HG02610 (cell line): Measurements from ENCODE around the gene MEF2A.

Source experiments
- ATAC-seq: cut with Tn5 transposase; IDR thresholded peaks from one replicate; pipeline ENCODE4 v1.9.1; 2021; ENCODE audit warnings: mild to moderate bottlenecking, moderate library complexity; ENCODE audit not compliant: unreplicated experiment

Gene MEF2A

DNA sequence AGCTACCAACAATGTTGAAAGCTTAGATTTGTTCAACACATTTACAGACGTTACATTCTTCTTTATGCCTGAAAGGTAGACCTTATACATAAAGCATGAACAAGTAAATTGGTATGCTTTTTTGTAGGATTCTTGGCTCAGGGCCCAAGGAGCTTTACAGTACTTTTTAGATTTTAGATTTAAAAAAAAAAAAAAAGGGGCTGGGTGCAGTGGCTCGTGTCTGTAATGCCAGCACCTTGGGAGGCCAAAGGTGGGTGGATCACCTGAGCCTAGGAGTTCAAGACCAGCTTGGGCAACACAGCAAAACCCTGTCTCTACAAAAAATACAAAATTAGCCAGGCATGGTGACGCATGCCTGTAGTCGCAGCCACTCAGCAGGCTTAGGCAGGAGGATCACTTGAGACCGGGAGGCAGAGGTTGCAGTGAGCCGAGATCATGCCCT, 39.7 kb downstream of the MEF2A start:
- no peak for ATAC-seq

GRCh38 chr15:99605990-99606389, 40.2 kb downstream of the MEF2A start:
- ATAC-seq: no peak

DNA sequence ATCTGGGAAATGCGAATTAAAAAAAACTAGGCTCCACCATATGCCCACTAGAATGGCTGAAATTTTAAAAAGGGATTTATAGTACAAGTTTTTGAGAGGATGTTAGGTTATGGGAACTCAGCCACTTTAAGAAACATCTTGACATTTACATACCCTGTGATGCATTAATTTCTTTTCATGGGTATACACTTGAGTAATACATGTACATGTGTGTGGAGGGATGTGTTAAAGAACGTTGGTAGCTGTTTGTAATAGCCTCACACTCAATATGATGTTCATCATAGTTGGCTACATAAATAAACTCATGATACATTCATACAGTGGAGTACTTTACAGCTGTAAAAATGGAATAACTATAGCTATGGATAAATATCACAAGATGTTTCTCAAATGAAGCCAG, 40.9 kb downstream of the MEF2A start:
- no peak for ATAC-seq

DNA sequence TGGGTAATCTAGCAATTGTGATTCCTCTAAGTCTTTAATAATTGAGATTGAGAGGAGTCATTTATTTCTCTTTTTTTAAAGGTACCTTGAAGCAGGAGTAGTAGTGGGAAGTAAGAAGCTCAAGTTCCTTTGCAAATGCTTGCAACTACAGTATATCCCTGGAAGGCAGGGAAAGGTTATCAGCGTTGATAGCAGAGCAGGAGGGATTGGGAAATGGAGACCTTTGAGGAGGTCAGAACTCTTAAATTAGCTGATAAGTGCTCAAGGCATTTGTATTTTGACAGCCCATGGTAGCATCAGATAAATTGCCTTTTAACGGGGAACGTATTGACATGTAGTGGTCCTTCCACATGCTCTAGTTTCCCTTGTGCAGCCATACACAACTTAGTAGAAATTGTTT, 47.7 kb downstream of the MEF2A start:
- ATAC-seq: no peak

- ATAC-seq: no peak
These were observed 48.3 kb downstream of the MEF2A start for GRCh38 chr15:99613887-99614647.

DNA sequence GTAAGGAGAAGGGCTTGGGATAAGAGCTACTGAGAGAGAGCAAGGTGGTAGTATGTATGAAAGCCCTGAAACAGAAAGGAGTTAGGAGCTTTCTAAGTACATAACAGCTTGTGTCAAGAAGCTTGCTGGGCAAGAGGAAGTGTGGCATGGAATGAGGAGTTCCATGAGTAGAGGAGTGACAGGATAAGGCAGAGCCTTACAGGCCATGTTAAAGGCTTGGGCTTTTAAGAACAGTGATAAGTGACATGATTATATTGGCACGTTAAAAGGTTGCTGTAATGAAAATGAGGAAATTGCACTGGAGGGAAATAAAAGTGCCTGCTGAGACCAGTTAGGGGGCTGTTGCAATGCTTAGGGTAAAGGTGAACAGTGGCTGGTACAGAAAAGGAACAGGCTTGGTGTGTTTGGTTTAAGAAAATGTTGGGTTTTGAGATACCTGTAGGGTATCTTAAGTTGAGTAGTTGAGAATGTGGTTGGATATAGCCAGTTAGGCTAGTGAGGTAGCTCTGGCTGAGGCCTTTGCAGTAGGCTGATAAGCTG, 49.0 kb downstream of the MEF2A start:
- ATAC-seq: no peak

- no peak for ATAC-seq
These were observed 49.7 kb downstream of the MEF2A start for GRCh38 chr15:99615460-99615859.

- ATAC-seq: no peak
These were observed 50.3 kb downstream of the MEF2A start for GRCh38 chr15:99616129-99616528.

DNA sequence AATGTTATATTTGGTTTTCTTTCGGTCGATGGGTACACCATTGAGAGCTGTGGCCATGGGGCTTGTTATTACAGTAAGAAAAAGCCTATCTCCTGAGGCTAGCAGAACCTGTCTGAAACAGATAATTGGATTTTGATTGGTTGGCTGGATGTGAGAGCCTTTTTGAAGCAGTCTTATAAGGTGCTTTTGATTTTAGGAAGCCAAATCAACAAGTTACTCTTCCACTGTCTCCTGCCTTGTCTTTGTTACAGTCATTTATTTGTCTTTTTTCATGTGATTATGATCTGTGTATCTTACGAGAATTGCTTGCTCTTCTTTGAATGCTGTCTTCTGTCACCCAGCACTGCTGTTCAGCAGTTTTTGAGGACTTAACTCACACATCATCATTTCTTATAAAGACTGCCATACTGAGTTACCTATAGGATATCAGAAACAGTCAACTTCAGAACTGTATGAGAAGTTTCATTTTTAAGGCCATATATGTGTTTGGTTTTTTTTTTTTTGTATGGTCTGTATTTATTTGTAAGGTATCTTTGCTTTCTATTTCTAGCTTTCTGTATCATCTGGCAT, 51.1 kb downstream of the MEF2A start:
- no peak for ATAC-seq

- ATAC-seq: no peak
These were observed 53.2 kb downstream of the MEF2A start for GRCh38 chr15:99618941-99619411.

GRCh38 chr15:99619712-99620111, 53.9 kb downstream of the MEF2A start:
- no peak for ATAC-seq

GRCh38 chr15:99620178-99620577, 54.4 kb downstream of the MEF2A start:
- no peak for ATAC-seq

GRCh38 chr15:99621767-99622166, 56.0 kb downstream of the MEF2A start:
- ATAC-seq: no peak

- ATAC-seq: no peak
These were observed 62.7 kb downstream of the MEF2A start for GRCh38 chr15:99628374-99629001.

- ATAC-seq: no peak
These were observed 64.9 kb downstream of the MEF2A start for GRCh38 chr15:99630607-99631131.

- ATAC-seq: peak; percentile 91
These were observed 65.5 kb downstream of the MEF2A start for GRCh38 chr15:99631255-99631654.

DNA sequence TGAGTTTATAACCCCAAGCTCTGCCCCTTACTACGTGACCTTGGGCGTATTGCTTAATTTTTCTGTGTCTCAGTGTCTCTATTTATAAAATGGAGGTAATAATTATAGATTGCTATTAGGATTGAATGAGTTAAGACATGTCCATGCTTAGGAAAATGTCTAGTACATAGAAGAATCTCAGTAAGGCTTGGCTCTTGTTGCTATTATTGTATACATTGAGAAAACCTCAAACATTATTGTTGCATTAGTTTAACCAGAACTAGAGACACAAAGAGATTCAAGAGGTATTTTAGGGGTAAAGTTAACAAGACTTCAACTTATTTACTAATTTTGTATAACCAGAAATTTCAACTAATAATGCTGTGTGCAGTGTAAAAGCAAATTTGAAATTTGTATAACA, 66.7 kb downstream of the MEF2A start:
- no peak for ATAC-seq

DNA sequence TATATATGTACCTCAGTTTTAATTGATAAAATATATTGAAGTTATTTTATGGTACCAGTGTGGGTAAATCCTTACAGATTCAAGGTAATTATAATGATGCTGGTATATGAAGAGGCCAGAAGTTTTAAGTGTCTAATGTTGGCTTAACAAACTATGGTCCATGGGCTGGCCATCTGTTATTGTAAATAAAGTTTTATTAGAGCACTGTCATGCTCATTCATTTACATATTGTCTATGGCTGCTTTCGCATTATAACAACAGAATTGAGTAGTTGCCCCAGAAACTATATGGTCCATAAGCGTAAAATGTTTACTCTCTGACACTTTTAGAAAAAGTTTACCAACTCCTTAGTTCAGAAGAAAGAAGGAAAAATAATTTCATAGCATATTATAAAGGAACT, 67.9 kb downstream of the MEF2A start:
- ATAC-seq: no peak

DNA sequence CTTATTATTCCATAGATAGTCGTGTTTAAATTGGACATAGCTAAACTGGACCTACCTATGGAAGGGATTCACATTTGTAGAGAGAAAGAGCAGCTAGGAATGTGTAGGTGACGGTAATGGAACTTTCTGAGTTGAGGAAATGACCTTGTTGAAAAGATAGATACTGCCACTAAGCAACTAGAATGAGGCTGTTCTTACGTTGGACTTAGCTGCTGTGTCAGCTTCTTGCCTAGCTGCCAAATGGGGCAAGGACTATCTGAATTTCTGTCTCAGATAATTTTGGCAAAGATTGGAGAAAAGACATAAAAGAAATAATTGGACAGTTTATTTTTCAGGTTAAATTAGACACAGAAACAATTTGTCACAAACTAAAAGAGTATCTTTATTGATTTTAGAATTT, 68.8 kb downstream of the MEF2A start:
- ATAC-seq: no peak

GRCh38 chr15:99635145-99635544, 69.4 kb downstream of the MEF2A start:
- ATAC-seq: no peak

DNA sequence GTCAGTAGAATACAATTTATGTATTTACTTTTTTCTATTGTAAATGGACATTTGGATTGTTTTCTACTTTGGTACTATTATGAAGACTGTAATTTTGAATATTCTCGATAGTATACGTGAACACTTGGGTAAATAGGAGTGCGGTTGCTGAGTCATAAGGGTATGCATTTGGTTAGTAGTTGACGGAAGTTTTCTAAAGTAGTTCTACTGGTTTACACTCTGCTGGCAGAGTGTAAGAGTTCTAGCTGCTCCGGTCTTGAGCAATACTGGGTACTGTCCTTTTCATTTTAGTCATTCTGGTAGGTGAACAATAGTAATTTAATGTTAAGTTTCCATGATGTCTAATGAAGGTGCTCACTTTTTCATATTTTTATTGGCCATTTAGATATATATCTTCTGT, 70.0 kb downstream of the MEF2A start:
- peak; percentile 72 for ATAC-seq
